Transverse colon (tissue), 4 donors: ENCODE results near the gene CD34. TPM values are rescaled to one million over a fixed set of nuclear protein-coding genes. Genes with fewer than 3 reads are reported as not detected.

Experiments
- DNase-seq: peaks from one replicate; pipeline ENCODE4 v3.0.0-alpha.2; 2019
- H3K27ac ChIP-seq, 4 donors: fragments of 200-600 bp; sonication (generic); 2 replicates each; pipeline ENCODE4 v1.5.1; 2016 to 2018; ENCODE audit warnings: inconsistent platforms in 4 of 4
- H3K27me3 ChIP-seq: fragments of 200-600 bp; sonication (generic); 2 replicates; pipeline ENCODE4 v1.5.1; 2017; ENCODE audit warnings: inconsistent platforms
- H3K36me3 ChIP-seq, 4 donors: fragments of 200-600 bp; sonication (generic); 2 replicates each; pipeline ENCODE4 v1.5.1; 2017 to 2019; ENCODE audit warnings: inconsistent platforms in 4 of 4
- H3K4me1 ChIP-seq, 4 donors: fragments of 200-600 bp; sonication (generic); 2 replicates each; pipeline ENCODE4 v1.5.1; 2017 to 2020; ENCODE audit warnings: inconsistent platforms in 4 of 4
- H3K4me3 ChIP-seq, 4 donors: fragments of 200-600 bp; sonication (generic); 1 replicate in 1 of 4; 2 replicates in 3 of 4; pipeline versions ENCODE4 v1.5.1 to v1.6.1; 2017 to 2019; ENCODE audit warnings: inconsistent platforms in 4 of 4
- H3K9me3 ChIP-seq, 2 donors: fragments of 200-600 bp; sonication (generic); 2 replicates each; pipeline ENCODE4 v1.5.1; 2017 to 2019; ENCODE audit warnings: inconsistent platforms in 2 of 2
- CTCF ChIP-seq, 5 experiments: fragments of 200-600 bp in 3 of 5; fragments of 450-650 bp in 2 of 5; sonication (generic) in 3 of 5; IDR thresholded peaks; 1 replicate in 2 of 5; 2 replicates in 3 of 5; pipeline ENCODE4 v1.5.1; 2016 to 2017; ENCODE audit warnings: antibody characterized with exemption in 5 of 5, inconsistent platforms in 3 of 5, mild to moderate bottlenecking in 2 of 5, moderate library complexity in 1 of 5
- EP300 ChIP-seq: sonication (generic); formaldehyde crosslinking; IDR thresholded peaks from one replicate; pipeline ENCODE4 v1.6.1; 2017; ENCODE audit warnings: antibody characterized with exemption, low read depth
- POLR2A ChIP-seq: fragments of 450-650 bp; IDR thresholded peaks from one replicate; pipeline ENCODE4 v1.6.1; 2016; ENCODE audit warnings: antibody characterized with exemption, mild to moderate bottlenecking, moderate library complexity
- POLR2AphosphoS5 ChIP-seq, 3 donors: sonication (generic); formaldehyde crosslinking; IDR thresholded peaks; one replicate each; pipeline ENCODE4 v1.6.1; 2016; ENCODE audit warnings: antibody characterized with exemption in 3 of 3
- WGBS, 2 donors: methylation state at CpG; one replicate each; pipeline ENCODE4 v1.1.5; 2018; ENCODE audit warnings: low coverage in 1 of 2; 5-methylcytosine and 5-hydroxymethylcytosine counted together
- in situ Hi-C, 4 donors: fragments of 200-750 bp; cut with MboI; loops; one replicate each; pipeline versions ENCODE4 v1.15.0 to v1.15.1; 2017; ENCODE audit warnings: low sequenced_read_pairs in 3 of 4, low pct_ligation_motif_present in 1 of 4, low pct_unique_long_range_greater_than_20kb in 1 of 4
- intact Hi-C: fragments of 100-400 bp; cut with DNase I; formaldehyde crosslinking; loops from one replicate; pipeline ENCODE4 v1.15.1; 2023; ENCODE audit warnings: low total_unique reads
- total RNA-seq, 4 donors: library from RNA; depleted of rRNA; stranded (reverse); fragments of >200 nt; gene quantifications; one replicate each; pipeline ENCODE4 v1.1.0, GENCODE V29; 2016

Gene CD34
- total RNA-seq, 4 donors from 2014 or later: 7.5 to 85.2 (median 9.7) TPM

- WGBS, 2 donors: 96% methylated on average over 5 of the region's 5 CpGs
- H3K4me1 ChIP-seq: peaks cover 17 to 77% (median 45%) of the 10 kb centered on the region in 4 donors
- intact Hi-C loops (no loop called here), in situ Hi-C loops (no loop called here)
- no peak for DNase-seq
- no peaks in the 10 kb centered on the region for H3K36me3 ChIP-seq
- H3K27me3 ChIP-seq: no peaks in the 10 kb centered on the region
- TF ChIP-seq CTCF (IDR thresholded peaks at IDR 0.05): no peak
- TF ChIP-seq POLR2AphosphoS5 (IDR thresholded peaks at IDR 0.05): no peak
- no peak for TF ChIP-seq POLR2A
- TF ChIP-seq EP300: no peak
- no peaks in the 10 kb centered on the region for H3K9me3 ChIP-seq
- H3K4me3 ChIP-seq: no peak overlapping the region
- no peak overlapping the region for H3K27ac ChIP-seq
These were observed 50.4 kb downstream of the CD34 start for GRCh38 chr1:207860531-207860930.

GRCh38 chr1:207858806-207859205 is 52.1 kb downstream of the CD34 start:
- no peak for TF ChIP-seq EP300
- TF ChIP-seq POLR2A: no peak
- TF ChIP-seq CTCF (IDR thresholded peaks at IDR 0.05): no peak
- no peak for TF ChIP-seq POLR2AphosphoS5 (IDR thresholded peaks at IDR 0.05)
- peaks cover 8 to 64% (median 33%) of the 10 kb centered on the region in 4 donors for H3K4me1 ChIP-seq
- in situ Hi-C loops: no loop called here

GRCh38 chr1:207858281-207858680 is 52.6 kb downstream of the CD34 start:
- DNase-seq: no peak
- no peak for TF ChIP-seq EP300
- no peak for TF ChIP-seq POLR2AphosphoS5 (IDR thresholded peaks at IDR 0.05)
- TF ChIP-seq CTCF (IDR thresholded peaks at IDR 0.05): no peak
- no peak for TF ChIP-seq POLR2A
- Histone ChIP-seq H3K4me1 (peaks cover 9 to 65% (median 35%) of the 10 kb centered on the region in 4 donors), H3K9me3 (no peaks in the 10 kb centered on the region), H3K27ac (peak overlapping the region in 1 of 4 donors; percentile 25), H3K36me3 (no peaks in the 10 kb centered on the region), H3K27me3 (no peaks in the 10 kb centered on the region), H3K4me3 (no peak overlapping the region)
- intact Hi-C loops (no loop called here), in situ Hi-C loops (no loop called here)
- 85 to 89% methylated on average over 1 of the region's 1 CpG for WGBS, 2 donors

More at GRCh38 chr1:207858806-207859205, 52.1 kb downstream of the CD34 start:
- no peak for DNase-seq
- no peaks in the 10 kb centered on the region for H3K36me3 ChIP-seq
- no peaks in the 10 kb centered on the region for H3K27me3 ChIP-seq
- 58 to 69% methylated on average over 4 of the region's 4 CpGs for WGBS, 2 donors
- H3K9me3 ChIP-seq: no peaks in the 10 kb centered on the region
- peak overlapping the region in 1 of 4 donors; percentile 25 for H3K27ac ChIP-seq
- intact Hi-C loops: no loop called here
- no peak overlapping the region for H3K4me3 ChIP-seq

GRCh38 chr1:207857447-207857846 is 53.5 kb downstream of the CD34 start:
- no peaks in the 10 kb centered on the region for H3K27me3 ChIP-seq
- no peak overlapping the region for H3K4me3 ChIP-seq
- no peak for DNase-seq
- peaks cover 9 to 68% (median 40%) of the 10 kb centered on the region in 4 donors for H3K4me1 ChIP-seq
- in situ Hi-C loops (no loop called here), intact Hi-C loops (no loop called here)
- H3K9me3 ChIP-seq: no peaks in the 10 kb centered on the region
- no peak overlapping the region for H3K27ac ChIP-seq
- no peaks in the 10 kb centered on the region for H3K36me3 ChIP-seq
- WGBS, 2 donors: 92 to 100% methylated on average over 4 to 7 of the region's 7 CpGs
- TF ChIP-seq EP300: no peak
- TF ChIP-seq CTCF (IDR thresholded peaks at IDR 0.05): no peak
- TF ChIP-seq POLR2AphosphoS5 (IDR thresholded peaks at IDR 0.05): no peak
- TF ChIP-seq POLR2A: no peak
